NCI-H2196 (cell line): ENCODE measurements around the gene ANP32A.
"Not testable (repeated sequence)": the region's sequence is repeated elsewhere in the genome, so short reads cannot be mapped to it uniquely, and the experiment has no call there.

ENCODE experiments used
- DNase-seq: peaks from one replicate; lab custom pipeline; 2025; ENCODE audit not compliant: unreplicated experiment; lab: John Stamatoyannopoulos, UW

Gene ANP32A

GRCh38 chr15:68759982-68760579 lies 60.6 kb downstream of the ANP32A start:
- not testable (repeated sequence) for DNase-seq

GRCh38 chr15:68755731-68756130 lies 65.0 kb downstream of the ANP32A start:
- DNase-seq: no peak

DNA sequence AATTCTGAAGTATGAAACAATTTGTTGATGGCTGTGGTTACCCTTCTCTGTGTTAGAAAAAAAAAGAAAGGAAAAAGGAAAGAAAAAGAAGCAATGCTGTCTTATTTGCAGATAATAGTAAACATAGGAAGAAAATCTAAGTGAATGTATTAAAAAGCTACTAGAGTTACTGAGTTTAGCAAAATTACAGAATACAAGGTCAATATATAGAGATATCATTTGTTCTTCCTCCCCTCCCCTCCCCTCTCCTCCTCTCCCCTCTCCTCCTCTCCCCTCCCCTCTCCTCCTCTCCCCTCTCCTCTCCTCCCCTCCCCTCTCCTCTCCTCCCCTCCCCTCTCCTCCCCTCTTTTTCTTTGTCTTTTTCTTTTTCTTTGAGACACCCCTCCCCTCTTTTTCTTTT lies 69.1 kb downstream of the ANP32A start:
- no peak for DNase-seq

DNA sequence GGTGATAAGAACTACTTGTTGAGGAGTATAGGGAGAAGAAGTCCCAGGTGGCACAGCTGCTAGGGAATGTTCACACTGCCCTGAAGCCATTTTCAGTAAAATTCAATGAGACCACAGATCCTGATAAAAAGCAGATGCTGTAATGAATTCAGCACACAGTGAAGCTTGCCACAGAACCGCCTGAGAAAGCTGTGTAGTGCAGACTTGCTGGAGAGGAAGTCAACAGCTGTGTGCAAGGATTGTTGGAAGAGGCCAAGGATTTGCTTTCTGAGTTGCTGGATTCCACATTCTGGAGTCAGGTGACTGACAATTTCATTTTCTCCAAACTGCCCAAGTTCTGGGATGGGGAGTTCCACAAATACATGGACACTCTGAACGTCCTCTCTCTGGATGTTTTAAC lies 70.9 kb downstream of the ANP32A start:
- DNase-seq: no peak

DNA sequence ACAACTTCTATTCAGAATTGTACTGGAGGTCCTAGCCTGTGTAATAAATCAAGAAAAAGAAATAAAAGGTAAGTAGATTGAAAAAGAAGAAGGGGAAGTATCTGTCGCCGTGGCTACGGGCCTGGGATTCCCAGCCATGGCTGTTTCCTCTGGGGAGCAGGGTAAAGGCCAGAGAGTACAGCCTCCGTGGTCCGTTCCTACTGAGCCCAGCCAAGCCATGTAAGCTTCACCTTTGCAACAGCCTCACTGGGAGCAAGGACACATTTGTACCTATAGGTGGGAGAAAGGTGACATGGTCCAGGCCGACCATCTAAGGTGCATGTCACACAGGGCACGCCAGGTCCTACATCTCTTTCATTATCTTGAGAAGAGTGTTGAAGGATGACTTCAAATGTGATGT lies 71.3 kb downstream of the ANP32A start:
- no peak for DNase-seq

DNA sequence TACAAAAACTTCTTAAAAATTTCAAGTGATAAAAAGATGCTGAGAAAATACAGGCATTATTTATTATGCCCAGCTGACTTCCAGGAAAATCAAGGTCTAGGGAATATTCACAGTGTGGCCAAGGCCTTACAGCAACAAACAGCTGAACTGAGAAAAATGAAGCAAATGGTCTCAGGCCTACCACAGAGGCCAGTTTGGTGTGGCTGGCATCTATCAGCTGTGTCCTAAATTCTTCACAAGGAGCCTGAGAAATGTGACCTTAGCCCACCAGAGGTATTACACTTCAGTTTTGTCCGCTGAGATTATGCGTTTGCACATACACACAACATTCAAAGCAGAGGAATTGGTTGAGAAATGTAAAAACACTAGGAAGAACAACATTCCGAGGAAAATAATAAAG lies 77.4 kb downstream of the ANP32A start:
- no peak for DNase-seq

DNA sequence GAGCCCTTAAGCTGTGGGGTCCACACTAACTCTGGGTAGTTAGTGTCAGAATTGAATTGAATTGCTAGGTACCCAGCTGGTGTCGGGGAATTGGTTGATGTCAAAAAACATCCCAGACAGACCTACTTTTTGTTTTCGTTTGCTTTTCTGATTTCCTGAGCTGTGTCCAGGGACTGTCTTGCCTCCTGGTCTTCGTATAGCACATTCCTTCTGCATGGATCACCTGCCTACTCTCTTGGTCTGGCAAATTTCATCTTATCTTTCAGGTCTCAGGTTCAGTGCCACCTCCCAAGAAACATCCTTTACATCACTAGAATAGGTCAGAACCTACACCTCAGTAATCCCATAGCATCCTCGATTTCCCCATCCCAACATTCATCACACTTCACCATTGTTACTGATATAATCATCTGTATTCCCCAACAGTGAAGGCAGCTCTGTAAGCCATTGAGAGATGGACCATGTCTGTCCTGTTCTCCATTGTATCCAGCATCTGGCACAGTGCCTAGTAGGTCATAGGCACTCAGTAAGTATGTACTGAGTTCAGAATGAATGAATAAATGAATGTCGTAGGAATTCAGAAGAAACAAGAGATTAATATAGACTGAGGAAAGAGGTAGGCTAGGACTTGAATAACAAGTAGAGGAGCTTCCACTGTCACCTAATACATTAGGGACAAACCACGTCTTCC lies 81.2 kb downstream of the ANP32A start:
- no peak for DNase-seq

DNA sequence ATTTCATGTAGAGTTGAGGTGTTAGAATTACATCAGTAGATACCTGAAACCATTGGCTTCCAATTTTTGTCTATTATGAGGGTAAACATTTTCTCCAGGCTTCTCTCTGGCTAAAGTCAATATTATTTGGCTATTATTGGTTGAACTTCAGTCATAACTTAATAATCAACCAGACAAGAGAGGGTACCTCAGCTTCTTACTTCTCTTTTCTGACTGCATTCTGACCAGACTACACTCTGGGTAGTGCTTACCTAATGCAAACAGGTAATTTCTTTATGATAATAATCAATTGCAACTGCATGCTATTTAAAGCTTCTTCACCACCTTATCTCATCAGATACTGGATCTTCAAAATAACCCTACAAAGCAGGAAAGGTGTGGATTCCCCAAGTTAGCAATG lies 85.1 kb downstream of the ANP32A start:
- DNase-seq: no peak

DNA sequence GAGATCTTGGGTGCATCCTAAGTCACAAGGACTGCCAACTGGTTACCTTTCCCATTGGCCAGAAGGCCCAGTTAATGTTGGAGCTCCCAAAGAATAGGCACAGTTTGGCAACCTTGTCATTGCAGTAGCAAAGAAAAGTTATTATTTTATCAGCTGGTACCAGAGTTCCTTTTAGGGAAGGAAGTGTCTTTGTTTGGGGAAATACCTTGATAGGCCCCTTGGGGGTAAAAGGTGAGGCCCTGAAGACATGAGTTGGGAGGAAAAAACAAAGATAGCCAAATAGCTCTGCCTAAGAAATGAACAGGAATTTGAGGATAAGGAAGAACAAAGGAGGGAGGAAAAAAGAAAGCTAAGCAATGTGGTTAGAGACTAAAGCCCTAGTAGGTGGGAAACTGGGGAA lies 85.8 kb downstream of the ANP32A start:
- no peak for DNase-seq

DNA sequence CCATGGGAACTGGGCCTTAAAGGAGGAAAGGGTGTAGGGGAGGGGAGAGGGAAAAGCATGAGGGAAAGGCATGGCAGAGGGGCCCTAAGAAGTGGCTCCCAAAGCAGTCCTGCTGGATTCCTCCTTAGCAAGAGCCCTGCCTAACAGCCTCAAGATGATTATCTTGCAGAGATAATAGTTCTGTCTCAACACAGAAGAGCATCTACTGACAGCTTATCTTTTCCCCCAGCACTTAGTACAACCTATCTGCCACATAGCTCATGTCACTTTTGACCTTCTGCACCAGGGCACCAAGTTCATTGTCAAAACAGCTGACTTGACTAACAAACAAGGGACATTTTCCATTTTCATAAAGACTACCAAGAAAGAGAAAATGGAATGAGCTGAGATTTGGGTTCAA lies 86.3 kb downstream of the ANP32A start:
- no peak for DNase-seq

- no peak for DNase-seq
These were observed 87.0 kb downstream of the ANP32A start for GRCh38 chr15:68733666-68734065.

GRCh38 chr15:68732451-68732850 lies 88.2 kb downstream of the ANP32A start:
- no peak for DNase-seq

DNA sequence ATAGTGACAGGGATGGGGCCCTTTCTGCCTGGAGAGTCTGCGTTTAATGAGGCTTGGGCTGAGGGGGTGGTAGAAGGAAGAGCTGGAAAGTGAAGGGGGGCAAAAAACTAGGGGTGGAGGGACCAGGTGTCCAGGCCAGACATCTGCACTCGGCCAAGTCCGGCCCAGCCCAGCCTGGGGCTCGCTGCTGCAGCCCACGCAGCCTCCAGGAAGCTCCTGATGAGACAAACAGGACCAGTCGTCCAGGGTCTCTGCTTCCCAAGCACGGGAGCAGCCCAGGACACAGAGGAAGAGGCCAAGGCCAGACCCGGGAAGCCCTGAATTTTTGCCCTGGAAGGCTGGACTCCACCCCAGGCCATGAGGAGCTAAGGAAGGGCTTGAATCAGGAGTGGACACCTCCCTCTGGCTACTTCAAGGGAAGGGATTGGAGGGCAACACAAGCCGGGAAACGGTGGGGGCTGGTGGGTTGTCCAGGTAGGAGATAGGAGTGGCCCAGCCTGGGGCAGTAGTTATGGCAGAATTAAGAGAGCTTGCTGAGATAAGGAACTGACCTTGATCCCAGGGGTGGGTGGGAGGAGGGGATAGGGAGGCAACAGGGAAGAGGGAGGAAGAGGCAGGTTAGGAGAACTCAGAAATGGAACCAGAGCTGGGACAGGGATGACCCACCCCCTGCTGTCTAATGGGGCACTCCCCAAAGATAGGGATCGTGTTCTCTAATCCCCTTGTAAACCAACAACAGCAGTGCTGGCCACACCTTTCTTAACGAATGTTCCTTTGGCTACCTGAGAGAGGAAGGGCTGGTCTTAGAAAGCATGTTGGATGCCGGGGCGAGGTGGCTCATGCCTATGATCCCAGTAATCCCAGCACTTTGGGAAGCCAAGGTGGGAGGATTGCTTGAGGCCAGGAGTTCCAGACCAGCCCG lies 89.5 kb downstream of the ANP32A start:
- no peak for DNase-seq

GRCh38 chr15:68730471-68730919 lies 90.2 kb downstream of the ANP32A start:
- peak; percentile 14 for DNase-seq

DNA sequence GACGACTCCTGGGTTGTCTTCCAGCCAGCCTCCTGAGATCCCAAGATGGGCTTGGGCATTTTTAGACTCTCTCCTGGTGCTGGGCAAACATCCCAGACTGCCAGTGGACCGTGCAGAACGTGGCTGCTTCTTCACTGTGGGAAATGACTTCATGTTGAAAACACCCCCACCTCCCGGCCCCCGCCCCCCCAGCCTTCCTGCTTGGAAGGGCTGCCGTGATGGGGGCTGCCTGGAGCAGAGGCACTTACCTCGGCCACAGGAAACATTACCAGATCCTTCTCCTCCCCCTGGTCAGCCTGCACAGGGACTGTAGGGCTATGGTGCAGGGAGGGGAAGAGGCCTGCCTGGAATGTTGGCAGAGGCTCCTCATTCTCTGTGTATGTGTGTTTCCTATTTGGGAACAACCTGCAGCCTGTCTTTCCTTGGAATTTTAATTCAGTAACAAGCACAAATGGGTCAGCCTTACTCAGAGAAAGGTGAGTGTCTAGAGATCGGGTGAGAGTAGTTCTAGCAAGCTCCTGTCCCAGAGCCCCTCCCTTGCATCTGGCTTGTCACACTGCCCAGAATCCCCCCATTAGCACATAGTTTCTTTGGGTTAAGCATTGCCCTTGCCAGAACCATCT lies 90.8 kb downstream of the ANP32A start:
- DNase-seq: no peak
